ENCODE data around the gene PPP1R15A. TPM values are rescaled to one million over a fixed set of nuclear protein-coding genes. Genes with fewer than 3 reads are reported as not detected.

Gene PPP1R15A
- total and polyA plus RNA-seq, 2 experiments from 2014 or later = 14.0 to 15.8 TPM

- DNase-seq (ENCODE audit: low spot score) (no peak), ATAC-seq (no peak)
- TF ChIP-seq REST (IDR thresholded peaks at IDR 0.05; ENCODE audit: unreplicated experiment) (no peak), CREB1 (CRISPR knock-in tag; IDR thresholded peaks at IDR 0.05; ENCODE audit: low read depth) (no peak), POLR2AphosphoS5 (IDR thresholded peaks at IDR 0.05; ENCODE audit: low read depth) (no peak), NANOG (IDR thresholded peaks at IDR 0.05; ENCODE audit: borderline replicate concordance) (no peak), ZNF331 (CRISPR knock-in tag; IDR thresholded peaks at IDR 0.05; ENCODE audit: low read depth) (no peak)
- Histone ChIP-seq H2AFZ (no peak overlapping the region), H3K9me2 (ENCODE audit: insufficient read depth) (no peaks in the 10 kb centered on the region), H3K79me2 (replicated peaks; ENCODE audit: insufficient read depth) (peaks cover 21% of the 10 kb centered on the region), H4K20me1 (replicated peaks; ENCODE audit: insufficient read depth) (peaks cover 17% of the 10 kb centered on the region), H3K4me2 (no peak overlapping the region), H3K36me3 (ENCODE audit: insufficient read depth) (peaks cover 12% of the 10 kb centered on the region), H3K27ac (ENCODE audit: low read depth) (no peak overlapping the region), H3K27me3 (ENCODE audit: insufficient read depth) (no peaks in the 10 kb centered on the region), H3K4me1 (ENCODE audit: insufficient read depth) (peaks cover 11% of the 10 kb centered on the region), H3K4me3 (no peak overlapping the region), H3F3A (replicated peaks; ENCODE audit: low read depth) (peaks cover 8% of the 10 kb centered on the region; the same call in 1 of the 2 replicates)
- peaks cover 21% of the 10 kb centered on the region for H3K4me1 Mint-ChIP-seq
- peaks cover 11% of the 10 kb centered on the region; the same call in 2 of the 3 replicates for H3K9me3 Mint-ChIP-seq
- no peak overlapping the region for H3K27ac Mint-ChIP-seq
- peaks cover 2% of the 10 kb centered on the region for H3K27me3 Mint-ChIP-seq (ENCODE audit: insufficient read depth, low read depth, poor library complexity)
- H3K36me3 Mint-ChIP-seq (ENCODE audit: low read depth) = peaks cover 52% of the 10 kb centered on the region
- H3K4me3 Mint-ChIP-seq = no peak overlapping the region
Observed at GRCh38 chr19:48877855-48878195, 5.6 kb downstream of the PPP1R15A start.

DNA sequence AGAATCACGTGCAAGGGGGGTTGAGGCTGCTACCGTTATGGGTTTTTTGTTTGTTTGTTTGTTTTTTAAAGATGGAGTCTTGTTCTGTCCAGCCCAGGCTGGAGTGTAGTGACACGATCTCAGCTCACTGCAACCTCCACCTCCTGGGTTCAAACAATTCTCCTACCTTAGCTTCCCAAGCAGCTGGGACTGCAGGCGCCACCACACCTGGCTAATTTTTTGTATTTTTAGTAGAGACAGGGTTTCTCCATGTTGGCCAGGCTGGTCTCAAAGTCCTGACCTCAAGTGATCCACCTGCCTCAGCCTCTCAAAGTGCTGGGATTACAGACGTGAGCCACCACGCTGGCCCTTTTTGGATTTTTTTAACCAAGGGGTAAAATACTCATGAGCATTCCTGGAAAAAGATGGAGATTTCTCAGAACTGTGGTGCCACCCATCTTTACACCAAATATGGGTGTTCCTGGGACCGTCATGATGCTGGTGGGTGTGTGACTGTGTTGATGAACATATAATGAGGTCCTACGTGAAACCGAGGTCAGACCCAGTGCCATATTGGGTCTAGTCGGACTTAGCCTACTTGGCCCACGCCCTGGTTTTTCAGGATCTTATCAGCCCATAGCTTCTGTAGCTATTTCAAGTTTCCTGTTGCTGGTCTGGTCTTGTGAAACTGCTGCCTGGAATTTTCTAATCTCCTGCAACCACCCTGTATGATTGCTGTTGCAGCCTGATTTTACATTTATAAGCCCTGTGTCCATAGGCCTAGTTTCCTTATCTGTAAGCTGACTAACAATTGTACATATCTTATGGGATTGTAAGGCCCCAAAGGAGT, 6.2 kb downstream of the PPP1R15A start:
- H3K27ac Mint-ChIP-seq = no peak overlapping the region
- peaks cover 11% of the 10 kb centered on the region; the same call in 2 of the 3 replicates for H3K9me3 Mint-ChIP-seq
- H3K4me3 Mint-ChIP-seq = no peak overlapping the region
- no peaks in the 10 kb centered on the region for H3K27me3 ChIP-seq (ENCODE audit: insufficient read depth)
- peaks cover 48% of the 10 kb centered on the region for H3K36me3 Mint-ChIP-seq (ENCODE audit: low read depth)
- H3K9me2 ChIP-seq (ENCODE audit: insufficient read depth) = no peaks in the 10 kb centered on the region
- H4K20me1 ChIP-seq (replicated peaks; ENCODE audit: insufficient read depth) = peaks cover 14% of the 10 kb centered on the region
- peaks cover 8% of the 10 kb centered on the region; the same call in 1 of the 2 replicates for H3F3A ChIP-seq (replicated peaks; ENCODE audit: low read depth)
- H3K27me3 Mint-ChIP-seq (ENCODE audit: insufficient read depth, low read depth, poor library complexity) = peaks cover 2% of the 10 kb centered on the region
- H3K36me3 ChIP-seq (ENCODE audit: insufficient read depth) = peaks cover 10% of the 10 kb centered on the region
- H3K4me2 ChIP-seq = no peak overlapping the region
- no peak for ATAC-seq
- peaks cover 15% of the 10 kb centered on the region for H3K4me1 Mint-ChIP-seq
- no peak overlapping the region for H3K4me3 ChIP-seq
- DNase-seq (ENCODE audit: low spot score) = no peak
- peaks cover 8% of the 10 kb centered on the region for H3K4me1 ChIP-seq (ENCODE audit: insufficient read depth)
- H3K27ac ChIP-seq (ENCODE audit: low read depth) = no peak overlapping the region
- H3K79me2 ChIP-seq (replicated peaks; ENCODE audit: insufficient read depth) = peaks cover 17% of the 10 kb centered on the region
- H2AFZ ChIP-seq = no peak overlapping the region
- TF ChIP-seq, protein P1, sequence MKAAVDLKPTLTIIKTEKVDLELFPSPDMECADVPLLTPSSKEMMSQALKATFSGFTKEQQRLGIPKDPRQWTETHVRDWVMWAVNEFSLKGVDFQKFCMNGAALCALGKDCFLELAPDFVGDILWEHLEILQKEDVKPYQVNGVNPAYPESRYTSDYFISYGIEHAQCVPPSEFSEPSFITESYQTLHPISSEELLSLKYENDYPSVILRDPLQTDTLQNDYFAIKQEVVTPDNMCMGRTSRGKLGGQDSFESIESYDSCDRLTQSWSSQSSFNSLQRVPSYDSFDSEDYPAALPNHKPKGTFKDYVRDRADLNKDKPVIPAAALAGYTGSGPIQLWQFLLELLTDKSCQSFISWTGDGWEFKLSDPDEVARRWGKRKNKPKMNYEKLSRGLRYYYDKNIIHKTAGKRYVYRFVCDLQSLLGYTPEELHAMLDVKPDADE (IDR thresholded peaks at IDR 0.05) = no peak
- no peak for TF ChIP-seq EZH2phosphoT487 (IDR thresholded peaks at IDR 0.05; ENCODE audit: unreplicated experiment)
- no peak for TF ChIP-seq JUNB (IDR thresholded peaks at IDR 0.05; ENCODE audit: unreplicated experiment)
- TF ChIP-seq, protein P2, sequence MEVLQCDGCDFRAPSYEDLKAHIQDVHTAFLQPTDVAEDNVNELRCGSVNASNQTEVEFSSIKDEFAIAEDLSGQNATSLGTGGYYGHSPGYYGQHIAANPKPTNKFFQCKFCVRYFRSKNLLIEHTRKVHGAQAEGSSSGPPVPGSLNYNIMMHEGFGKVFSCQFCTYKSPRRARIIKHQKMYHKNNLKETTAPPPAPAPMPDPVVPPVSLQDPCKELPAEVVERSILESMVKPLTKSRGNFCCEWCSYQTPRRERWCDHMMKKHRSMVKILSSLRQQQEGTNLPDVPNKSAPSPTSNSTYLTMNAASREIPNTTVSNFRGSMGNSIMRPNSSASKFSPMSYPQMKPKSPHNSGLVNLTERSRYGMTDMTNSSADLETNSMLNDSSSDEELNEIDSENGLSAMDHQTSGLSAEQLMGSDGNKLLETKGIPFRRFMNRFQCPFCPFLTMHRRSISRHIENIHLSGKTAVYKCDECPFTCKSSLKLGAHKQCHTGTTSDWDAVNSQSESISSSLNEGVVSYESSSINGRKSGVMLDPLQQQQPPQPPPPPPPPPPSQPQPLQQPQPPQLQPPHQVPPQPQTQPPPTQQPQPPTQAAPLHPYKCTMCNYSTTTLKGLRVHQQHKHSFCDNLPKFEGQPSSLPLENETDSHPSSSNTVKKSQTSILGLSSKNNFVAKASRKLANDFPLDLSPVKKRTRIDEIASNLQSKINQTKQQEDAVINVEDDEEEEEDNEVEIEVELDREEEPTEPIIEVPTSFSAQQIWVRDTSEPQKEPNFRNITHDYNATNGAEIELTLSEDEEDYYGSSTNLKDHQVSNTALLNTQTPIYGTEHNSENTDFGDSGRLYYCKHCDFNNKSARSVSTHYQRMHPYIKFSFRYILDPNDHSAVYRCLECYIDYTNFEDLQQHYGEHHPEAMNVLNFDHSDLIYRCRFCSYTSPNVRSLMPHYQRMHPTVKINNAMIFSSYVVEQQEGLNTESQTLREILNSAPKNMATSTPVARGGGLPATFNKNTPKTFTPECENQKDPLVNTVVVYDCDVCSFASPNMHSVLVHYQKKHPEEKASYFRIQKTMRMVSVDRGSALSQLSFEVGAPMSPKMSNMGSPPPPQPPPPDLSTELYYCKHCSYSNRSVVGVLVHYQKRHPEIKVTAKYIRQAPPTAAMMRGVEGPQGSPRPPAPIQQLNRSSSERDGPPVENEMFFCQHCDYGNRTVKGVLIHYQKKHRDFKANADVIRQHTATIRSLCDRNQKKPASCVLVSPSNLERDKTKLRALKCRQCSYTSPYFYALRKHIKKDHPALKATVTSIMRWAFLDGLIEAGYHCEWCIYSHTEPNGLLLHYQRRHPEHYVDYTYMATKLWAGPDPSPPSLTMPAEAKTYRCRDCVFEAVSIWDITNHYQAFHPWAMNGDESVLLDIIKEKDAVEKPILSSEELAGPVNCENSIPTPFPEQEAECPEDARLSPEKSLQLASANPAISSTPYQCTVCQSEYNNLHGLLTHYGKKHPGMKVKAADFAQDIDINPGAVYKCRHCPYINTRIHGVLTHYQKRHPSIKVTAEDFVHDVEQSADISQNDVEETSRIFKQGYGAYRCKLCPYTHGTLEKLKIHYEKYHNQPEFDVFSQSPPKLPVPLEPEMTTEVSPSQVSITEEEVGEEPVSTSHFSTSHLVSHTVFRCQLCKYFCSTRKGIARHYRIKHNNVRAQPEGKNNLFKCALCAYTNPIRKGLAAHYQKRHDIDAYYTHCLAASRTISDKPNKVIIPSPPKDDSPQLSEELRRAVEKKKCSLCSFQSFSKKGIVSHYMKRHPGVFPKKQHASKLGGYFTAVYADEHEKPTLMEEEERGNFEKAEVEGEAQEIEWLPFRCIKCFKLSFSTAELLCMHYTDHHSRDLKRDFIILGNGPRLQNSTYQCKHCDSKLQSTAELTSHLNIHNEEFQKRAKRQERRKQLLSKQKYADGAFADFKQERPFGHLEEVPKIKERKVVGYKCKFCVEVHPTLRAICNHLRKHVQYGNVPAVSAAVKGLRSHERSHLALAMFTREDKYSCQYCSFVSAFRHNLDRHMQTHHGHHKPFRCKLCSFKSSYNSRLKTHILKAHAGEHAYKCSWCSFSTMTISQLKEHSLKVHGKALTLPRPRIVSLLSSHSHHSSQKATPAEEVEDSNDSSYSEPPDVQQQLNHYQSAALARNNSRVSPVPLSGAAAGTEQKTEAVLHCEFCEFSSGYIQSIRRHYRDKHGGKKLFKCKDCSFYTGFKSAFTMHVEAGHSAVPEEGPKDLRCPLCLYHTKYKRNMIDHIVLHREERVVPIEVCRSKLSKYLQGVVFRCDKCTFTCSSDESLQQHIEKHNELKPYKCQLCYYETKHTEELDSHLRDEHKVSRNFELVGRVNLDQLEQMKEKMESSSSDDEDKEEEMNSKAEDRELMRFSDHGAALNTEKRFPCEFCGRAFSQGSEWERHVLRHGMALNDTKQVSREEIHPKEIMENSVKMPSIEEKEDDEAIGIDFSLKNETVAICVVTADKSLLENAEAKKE (CRISPR knock-in tag; IDR thresholded peaks at IDR 0.05) = no peak
- TF ChIP-seq ZNF114 (CRISPR knock-in tag; IDR thresholded peaks at IDR 0.05) = no peak
- TF ChIP-seq ZNF331 (CRISPR knock-in tag; IDR thresholded peaks at IDR 0.05; ENCODE audit: low read depth) = no peak
